Hematopoietic multipotent progenitor cell treated with erythropoietin and hydrocortisone succinate and interleukin-3 and kit ligand, for 6 days (in vitro differentiated cells): ENCODE measurements around the gene PHKG2.
"Not testable (repeated sequence)": the region's sequence is repeated elsewhere in the genome, so short reads cannot be mapped to it uniquely, and the experiment has no call there.

Experiments used
- DNase-seq: peaks from one replicate; pipeline ENCODE4 v3.0.0-alpha.2; 2015

Gene PHKG2

GRCh38 chr16:30747799-30748633 is at the start of gene PHKG2:
Gene PHKG2 (plus strand): TSS chr16:30748425. CDS start chr16:30748821, 396 bp downstream.
- DNase-seq = peak; percentile 99

- peak; percentile 95 for DNase-seq
Observed at GRCh38 chr16:30698816-30699614, 49.2 kb upstream of the PHKG2 start, which contains the start of gene SRCAP. Gene SRCAP (plus strand): TSS chr16:30699171. CDS start chr16:30700825, 1,654 bp downstream.

GRCh38 chr16:30699615-30700099 is 48.6 kb upstream of the PHKG2 start:
- no peak for DNase-seq

- no peak for DNase-seq
Observed at GRCh38 chr16:30700491-30700890, 47.7 kb upstream of the PHKG2 start.

- no peak for DNase-seq
Observed at GRCh38 chr16:30700971-30701370, 47.3 kb upstream of the PHKG2 start.

GRCh38 chr16:30703071-30703470 is 45.2 kb upstream of the PHKG2 start:
- not testable (repeated sequence) for DNase-seq

GRCh38 chr16:30703971-30704370 is 44.3 kb upstream of the PHKG2 start:
- no peak for DNase-seq

- DNase-seq = no peak
Observed at GRCh38 chr16:30706046-30706445, 42.2 kb upstream of the PHKG2 start.

GRCh38 chr16:30710971-30711370 is 37.3 kb upstream of the PHKG2 start:
- no peak for DNase-seq

GRCh38 chr16:30711712-30712111 is 36.5 kb upstream of the PHKG2 start:
- DNase-seq = no peak

- peak; percentile 33 for DNase-seq
Observed at GRCh38 chr16:30715750-30716445, 32.3 kb upstream of the PHKG2 start.

- DNase-seq = no peak
Observed at GRCh38 chr16:30720086-30720485, 28.1 kb upstream of the PHKG2 start.

GRCh38 chr16:30720694-30721093 is 27.5 kb upstream of the PHKG2 start:
- no peak for DNase-seq

GRCh38 chr16:30721167-30721566 is 27.1 kb upstream of the PHKG2 start:
- no peak for DNase-seq

GRCh38 chr16:30721606-30722005 is 26.6 kb upstream of the PHKG2 start:
- no peak for DNase-seq

GRCh38 chr16:30722443-30722842 is 25.8 kb upstream of the PHKG2 start:
- peak; percentile 30 for DNase-seq

GRCh38 chr16:30722916-30723315 is 25.3 kb upstream of the PHKG2 start:
- no peak for DNase-seq

- DNase-seq = no peak
Observed at GRCh38 chr16:30723725-30724355, 24.4 kb upstream of the PHKG2 start.

GRCh38 chr16:30724641-30725417 is 23.4 kb upstream of the PHKG2 start:
- peak; percentile 21 for DNase-seq

GRCh38 chr16:30725418-30725792 is 22.8 kb upstream of the PHKG2 start:
- no peak for DNase-seq

- DNase-seq = no peak
Observed at GRCh38 chr16:30728321-30728720, 19.9 kb upstream of the PHKG2 start.
